Measurements from ENCODE around the gene OR5B21. TPM values are rescaled to one million over a fixed set of nuclear protein-coding genes. Genes with fewer than 3 reads are reported as not detected.
A peak's percentile ranks its signal among the peaks of the same experiment; 100 is the strongest.

Gene OR5B21
- total RNA-seq, 1 donor from 2014 or later = 0.60 TPM

DNA sequence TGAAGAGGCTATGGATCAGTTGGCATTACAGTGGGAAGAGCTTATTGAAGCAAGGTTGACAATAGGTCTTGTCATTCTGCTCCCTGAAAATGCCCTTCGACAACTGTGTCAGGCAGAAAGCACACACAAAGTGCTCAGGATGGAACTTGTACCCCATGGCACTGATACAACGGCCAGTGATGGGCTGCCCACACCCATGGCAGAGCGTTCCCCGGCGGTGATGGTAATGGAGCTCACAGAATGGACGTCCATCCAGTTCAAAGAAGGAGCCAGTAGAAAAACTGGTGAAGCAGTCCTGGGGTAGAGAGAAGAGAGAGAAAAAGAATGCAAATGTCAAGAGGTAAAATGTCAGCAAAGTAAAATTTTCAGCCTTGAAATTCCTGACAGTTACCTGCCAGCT lies 19.5 kb upstream of the OR5B21 start:
- H3K4me3 Mint-ChIP-seq = no peak overlapping the region
- ATAC-seq (ENCODE audit: low read depth) (no peak), DNase-seq (no peak)
- H3K27ac Mint-ChIP-seq = no peak overlapping the region
- H3K4me1 Mint-ChIP-seq = peaks cover 56% of the 10 kb centered on the region
- no peaks in the 10 kb centered on the region for H3K27me3 Mint-ChIP-seq
- H3K9me3 Mint-ChIP-seq = no peaks in the 10 kb centered on the region
- ChIA-PET CTCF (no interaction called here), POLR2A (interaction anchor here (5.2 kb wide), 1 partner anchor 50 kb away, joined by 31 read pairs; the partner anchor contains the start of gene LPXN)
- H3K36me3 Mint-ChIP-seq (ENCODE audit: low read depth) = peaks cover 54% of the 10 kb centered on the region
- TF ChIP-seq, protein P1, sequence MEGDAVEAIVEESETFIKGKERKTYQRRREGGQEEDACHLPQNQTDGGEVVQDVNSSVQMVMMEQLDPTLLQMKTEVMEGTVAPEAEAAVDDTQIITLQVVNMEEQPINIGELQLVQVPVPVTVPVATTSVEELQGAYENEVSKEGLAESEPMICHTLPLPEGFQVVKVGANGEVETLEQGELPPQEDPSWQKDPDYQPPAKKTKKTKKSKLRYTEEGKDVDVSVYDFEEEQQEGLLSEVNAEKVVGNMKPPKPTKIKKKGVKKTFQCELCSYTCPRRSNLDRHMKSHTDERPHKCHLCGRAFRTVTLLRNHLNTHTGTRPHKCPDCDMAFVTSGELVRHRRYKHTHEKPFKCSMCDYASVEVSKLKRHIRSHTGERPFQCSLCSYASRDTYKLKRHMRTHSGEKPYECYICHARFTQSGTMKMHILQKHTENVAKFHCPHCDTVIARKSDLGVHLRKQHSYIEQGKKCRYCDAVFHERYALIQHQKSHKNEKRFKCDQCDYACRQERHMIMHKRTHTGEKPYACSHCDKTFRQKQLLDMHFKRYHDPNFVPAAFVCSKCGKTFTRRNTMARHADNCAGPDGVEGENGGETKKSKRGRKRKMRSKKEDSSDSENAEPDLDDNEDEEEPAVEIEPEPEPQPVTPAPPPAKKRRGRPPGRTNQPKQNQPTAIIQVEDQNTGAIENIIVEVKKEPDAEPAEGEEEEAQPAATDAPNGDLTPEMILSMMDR (IDR thresholded peaks at IDR 0.05) = no peak
- intact Hi-C loops (cut with micrococcal nuclease) = loop anchor here (5.0 to 10.0 kb wide), 3 partner anchors 757 to 1203 kb away; partner anchors contain the start of genes TNKS1BP1 and UBE2L6

DNA sequence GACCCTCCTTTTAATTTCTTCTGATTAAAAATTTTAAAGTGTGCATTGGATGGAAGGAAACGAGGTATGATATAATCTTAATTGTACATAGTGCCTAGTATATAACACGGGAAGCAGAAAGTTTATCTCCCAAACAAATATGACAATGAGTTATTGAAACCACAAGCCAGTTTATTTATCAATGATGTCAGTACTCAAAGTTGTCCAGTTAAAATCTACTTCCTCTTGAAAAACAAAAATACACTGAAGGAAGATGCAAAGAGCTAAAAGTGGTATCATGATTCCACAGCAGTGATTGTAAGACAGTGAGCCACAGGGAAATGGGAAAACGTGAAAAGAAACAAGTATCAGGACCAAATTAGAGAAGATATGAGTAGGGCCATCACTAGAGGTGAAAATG lies 18.8 kb upstream of the OR5B21 start:
- Mint-ChIP-seq H3K4me1 (peaks cover 56% of the 10 kb centered on the region), H3K27me3 (no peaks in the 10 kb centered on the region), H3K4me3 (no peak overlapping the region), H3K36me3 (ENCODE audit: low read depth) (peaks cover 50% of the 10 kb centered on the region), H3K9me3 (no peaks in the 10 kb centered on the region), H3K27ac (no peak overlapping the region)
- intact Hi-C loops (cut with micrococcal nuclease) = loop anchor here (5.0 to 10.0 kb wide), 3 partner anchors 758 to 1202 kb away; partner anchors contain the start of genes TNKS1BP1 and UBE2L6
- TF ChIP-seq, protein P1 (IDR thresholded peaks at IDR 0.05) = no peak
- ChIA-PET CTCF (interaction anchor here (1.0 to 1.2 kb wide), 2 partner anchors 41 to 93 kb away, joined by 3 read pairs; no protein-coding TSS in a partner anchor), POLR2A (interaction anchor here (5.2 kb wide), 1 partner anchor 50 kb away, joined by 31 read pairs; the partner anchor contains the start of gene LPXN)
- no peak for ATAC-seq (ENCODE audit: low read depth)
- DNase-seq = no peak

DNA sequence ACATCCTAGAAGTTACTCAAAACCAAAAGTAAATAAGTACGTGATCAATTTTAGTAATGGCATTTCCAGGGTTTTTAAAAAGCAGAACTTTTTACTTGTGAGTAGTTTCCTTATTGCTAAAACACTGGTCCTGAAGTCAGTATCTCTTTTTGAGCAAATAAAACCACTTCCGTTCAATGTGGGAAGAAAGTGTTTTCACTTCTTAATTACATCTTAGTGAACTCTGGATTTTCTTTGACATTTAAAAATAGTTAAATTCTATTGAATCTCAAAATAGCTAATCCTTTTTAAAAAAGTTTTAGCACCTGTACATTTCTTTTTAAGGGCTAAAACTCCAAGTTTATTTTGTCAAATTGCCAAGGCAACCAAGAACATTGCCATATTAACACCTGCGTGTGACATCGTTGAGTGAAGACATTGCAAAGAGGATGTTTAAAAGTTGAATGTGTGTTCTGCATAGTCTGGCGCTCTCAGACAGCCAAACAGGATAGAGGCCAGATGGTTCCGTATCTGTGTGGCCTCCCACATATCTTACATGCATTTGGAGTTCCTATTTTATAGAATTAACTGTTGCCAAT lies 17.2 kb upstream of the OR5B21 start:
- TF ChIP-seq, protein P1 (IDR thresholded peaks at IDR 0.05) = no peak
- no peak for DNase-seq
- CTCF ChIA-PET = interaction anchor here (1.4 to 1.5 kb wide), 2 partner anchors 13 to 42 kb away, joined by 4 to 5 read pairs; no protein-coding TSS in a partner anchor
- ATAC-seq (ENCODE audit: low read depth) = peak; percentile 87
- Mint-ChIP-seq H3K27ac (peak overlapping the region; percentile 87), H3K4me1 (peaks cover 44% of the 10 kb centered on the region), H3K9me3 (no peaks in the 10 kb centered on the region), H3K4me3 (peak overlapping the region; percentile 64), H3K27me3 (no peaks in the 10 kb centered on the region), H3K36me3 (ENCODE audit: low read depth) (peaks cover 35% of the 10 kb centered on the region)
- POLR2A ChIA-PET = interaction anchor here (0.6 to 5.2 kb wide), 4 partner anchors 48 to 844 kb away, joined by 3 to 31 read pairs (median 4); partner anchors contain the start of gene LPXN
- intact Hi-C loops (cut with micrococcal nuclease) = loop anchor here (1.0 to 10.0 kb wide), 5 partner anchors 52 to 1200 kb away; partner anchors contain the start of genes TNKS1BP1 and UBE2L6

DNA sequence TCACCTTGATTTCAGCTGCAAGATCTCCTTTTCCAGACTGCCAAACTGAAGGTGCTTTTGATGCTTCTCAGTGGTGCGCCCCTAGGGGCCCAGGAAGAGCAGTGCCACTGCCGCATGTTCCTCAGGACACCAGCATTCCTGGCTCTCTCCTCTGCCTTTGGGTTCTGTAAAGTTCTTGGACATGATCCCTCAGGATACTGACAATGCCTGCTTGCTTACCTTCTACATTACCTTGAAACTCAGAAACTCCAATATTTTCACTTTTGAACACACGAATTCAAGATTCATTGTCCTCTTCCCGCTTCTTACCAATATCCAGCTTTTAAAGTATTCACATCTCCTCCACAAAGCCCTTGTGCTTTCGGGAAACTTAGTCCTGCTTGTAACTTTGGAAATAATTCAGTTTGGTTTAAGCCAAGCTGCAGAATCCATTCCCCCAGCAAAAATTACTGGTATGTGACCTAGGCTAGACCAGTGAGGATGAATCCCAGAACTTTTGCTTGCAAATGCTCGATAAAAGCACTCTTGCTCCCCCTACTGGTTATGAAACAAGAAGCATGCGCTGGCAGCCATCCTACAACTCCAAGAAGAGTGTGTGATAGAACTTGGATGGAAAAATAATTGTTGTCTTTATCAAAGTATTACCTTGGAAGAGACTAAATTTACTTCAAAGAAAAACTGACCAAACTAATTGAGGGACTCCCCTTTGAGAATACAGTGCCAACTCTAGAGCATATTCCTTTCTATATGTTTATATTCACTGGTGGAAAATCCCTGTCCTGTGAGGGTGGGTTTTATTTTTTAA lies 16.5 kb upstream of the OR5B21 start:
- Mint-ChIP-seq H3K9me3 (no peaks in the 10 kb centered on the region), H3K4me3 (peak overlapping the region; percentile 64), H3K36me3 (ENCODE audit: low read depth) (peaks cover 29% of the 10 kb centered on the region), H3K27ac (peak overlapping the region; percentile 87), H3K4me1 (peaks cover 43% of the 10 kb centered on the region), H3K27me3 (no peaks in the 10 kb centered on the region)
- ChIA-PET POLR2A (interaction anchor here (0.5 to 5.2 kb wide), 5 partner anchors 44 to 1880 kb away, joined by 3 to 31 read pairs (median 4); partner anchors contain the start of gene LPXN), CTCF (interaction anchor here (0.7 to 1.5 kb wide), 6 partner anchors 12 to 77 kb away, joined by 3 to 5 read pairs (median 4); no protein-coding TSS in a partner anchor)
- ATAC-seq (ENCODE audit: low read depth) = peak; percentile 18
- intact Hi-C loops (cut with micrococcal nuclease) = loop anchor here (1.0 to 10.0 kb wide), 5 partner anchors 53 to 1200 kb away; partner anchors contain the start of genes TNKS1BP1 and UBE2L6
- no peak for DNase-seq
- TF ChIP-seq, protein P1 (IDR thresholded peaks at IDR 0.05) = no peak

Measured in activated B cell treated with CpG ODN at 0.5 μM for 24 hours (primary cell).